Neural progenitor cell (in vitro differentiated cells): Measurements from ENCODE around the gene SCLT1.

Experiments used
- CTCF ChIP-seq: fragments of 200-600 bp; sonication (generic); IDR thresholded peaks from 2 replicates; pipeline ENCODE4 v1.5.1; 2017; ENCODE audit warnings: antibody characterized with exemption, mild to moderate bottlenecking
- EZH2 ChIP-seq: fragments of 200-600 bp; sonication (generic); IDR thresholded peaks from 2 replicates; pipeline ENCODE4 v1.6.1; 2017; ENCODE audit warnings: antibody characterized with exemption, mild to moderate bottlenecking, moderate library complexity
- EZH2phosphoT487 ChIP-seq: fragments of 200-600 bp; sonication (generic); IDR thresholded peaks from 2 replicates; pipeline ENCODE4 v1.6.1; 2017; ENCODE audit warnings: antibody characterized with exemption

- TF ChIP-seq CTCF (no peak), EZH2 (no peak), EZH2phosphoT487 (no peak)
These were observed 16.0 kb downstream of the SCLT1 start for GRCh38 chr4:129077326-129077725.
